ENCODE data around the gene PROC. TPM values are rescaled to one million over a fixed set of nuclear protein-coding genes. Genes with fewer than 3 reads are reported as not detected.

The PROC gene
- total RNA-seq, 4 donors from 2014 or later: 2.9 to 3.0 TPM; not detected in 2

DNA sequence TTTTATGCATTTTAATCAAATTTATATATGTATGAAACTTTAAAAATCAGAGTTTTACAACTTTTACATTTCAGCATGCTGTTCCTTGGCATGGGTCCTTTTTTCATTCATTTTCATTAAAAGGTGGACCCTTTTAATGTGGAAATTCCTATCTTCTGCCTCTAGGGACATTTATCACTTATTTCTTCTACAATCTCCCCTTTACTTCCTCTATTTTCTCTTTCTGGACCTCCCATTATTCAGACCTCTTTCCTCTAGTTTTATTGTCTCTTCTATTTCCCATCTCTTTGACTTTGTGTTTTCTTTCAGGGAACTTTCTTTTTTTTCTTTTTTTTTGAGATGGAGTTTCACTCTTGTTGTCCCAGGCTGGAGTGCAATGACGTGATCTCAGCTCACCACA lies 5.7 kb downstream of the PROC start:
- H3K4me1 ChIP-seq: peaks cover 0 to 16% (median 14%) of the 10 kb centered on the region in 4 donors
- H3K27ac ChIP-seq: no peak overlapping the region
- in situ Hi-C loops (cut with MboI; ENCODE audit: low pct_ligation_motif_present in 1 of 4, low pct_unique_long_range_greater_than_20kb in 1 of 4, low sequenced_read_pairs in 3 of 4) (no loop called here), intact Hi-C loops (cut with DNase I; ENCODE audit: low total_unique reads) (no loop called here)
- peaks cover 32% of the 10 kb centered on the region for H3K27me3 ChIP-seq
- no peak for TF ChIP-seq POLR2A (IDR thresholded peaks at IDR 0.05)
- TF ChIP-seq, protein P1, sequence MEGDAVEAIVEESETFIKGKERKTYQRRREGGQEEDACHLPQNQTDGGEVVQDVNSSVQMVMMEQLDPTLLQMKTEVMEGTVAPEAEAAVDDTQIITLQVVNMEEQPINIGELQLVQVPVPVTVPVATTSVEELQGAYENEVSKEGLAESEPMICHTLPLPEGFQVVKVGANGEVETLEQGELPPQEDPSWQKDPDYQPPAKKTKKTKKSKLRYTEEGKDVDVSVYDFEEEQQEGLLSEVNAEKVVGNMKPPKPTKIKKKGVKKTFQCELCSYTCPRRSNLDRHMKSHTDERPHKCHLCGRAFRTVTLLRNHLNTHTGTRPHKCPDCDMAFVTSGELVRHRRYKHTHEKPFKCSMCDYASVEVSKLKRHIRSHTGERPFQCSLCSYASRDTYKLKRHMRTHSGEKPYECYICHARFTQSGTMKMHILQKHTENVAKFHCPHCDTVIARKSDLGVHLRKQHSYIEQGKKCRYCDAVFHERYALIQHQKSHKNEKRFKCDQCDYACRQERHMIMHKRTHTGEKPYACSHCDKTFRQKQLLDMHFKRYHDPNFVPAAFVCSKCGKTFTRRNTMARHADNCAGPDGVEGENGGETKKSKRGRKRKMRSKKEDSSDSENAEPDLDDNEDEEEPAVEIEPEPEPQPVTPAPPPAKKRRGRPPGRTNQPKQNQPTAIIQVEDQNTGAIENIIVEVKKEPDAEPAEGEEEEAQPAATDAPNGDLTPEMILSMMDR (IDR thresholded peaks at IDR 0.05): peak in 2 of 5 experiments; percentile 9 to 18
- DNase-seq: no peak
- H3K36me3 ChIP-seq: no peaks in the 10 kb centered on the region
- peak overlapping the region in 3 of 4 donors; percentile 20 to 49 (median 43) for H3K4me3 ChIP-seq
- H3K9me3 ChIP-seq: no peaks in the 10 kb centered on the region
- 56% methylated on average over 1 of the region's 1 CpG; no CpG with 5 or more reads in 1 of the 2 donors for WGBS, 2 donors (ENCODE audit: low coverage in 1 of 2)

DNA sequence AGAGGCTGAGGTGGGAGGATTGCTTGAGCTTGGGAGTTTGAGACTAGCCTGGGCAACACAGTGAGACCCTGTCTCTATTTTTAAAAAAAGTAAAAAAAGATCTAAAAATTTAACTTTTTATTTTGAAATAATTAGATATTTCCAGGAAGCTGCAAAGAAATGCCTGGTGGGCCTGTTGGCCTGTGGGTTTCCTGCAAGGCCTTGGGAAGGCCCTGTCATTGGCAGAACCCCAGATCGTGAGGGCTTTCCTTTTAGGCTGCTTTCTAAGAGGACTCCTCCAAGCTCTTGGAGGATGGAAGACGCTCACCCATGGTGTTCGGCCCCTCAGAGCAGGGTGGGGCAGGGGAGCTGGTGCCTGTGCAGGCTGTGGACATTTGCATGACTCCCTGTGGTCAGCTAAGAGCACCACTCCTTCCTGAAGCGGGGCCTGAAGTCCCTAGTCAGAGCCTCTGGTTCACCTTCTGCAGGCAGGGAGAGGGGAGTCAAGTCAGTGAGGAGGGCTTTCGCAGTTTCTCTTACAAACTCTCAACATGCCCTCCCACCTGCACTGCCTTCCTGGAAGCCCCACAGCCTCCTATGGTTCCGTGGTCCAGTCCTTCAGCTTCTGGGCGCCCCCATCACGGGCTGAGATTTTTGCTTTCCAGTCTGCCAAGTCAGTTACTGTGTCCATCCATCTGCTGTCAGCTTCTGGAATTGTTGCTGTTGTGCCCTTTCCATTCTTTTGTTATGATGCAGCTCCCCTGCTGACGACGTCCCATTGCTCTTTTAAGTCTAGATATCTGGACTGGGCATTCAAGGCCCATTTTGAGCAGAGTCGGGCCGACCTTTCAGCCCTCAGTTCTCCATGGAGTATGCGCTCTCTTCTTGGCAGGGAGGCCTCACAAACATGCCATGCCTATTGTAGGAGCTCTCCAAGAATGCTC lies 6.6 kb downstream of the PROC start:
- DNase-seq: no peak
- intact Hi-C loops (cut with DNase I; ENCODE audit: low total_unique reads): no loop called here

DNA sequence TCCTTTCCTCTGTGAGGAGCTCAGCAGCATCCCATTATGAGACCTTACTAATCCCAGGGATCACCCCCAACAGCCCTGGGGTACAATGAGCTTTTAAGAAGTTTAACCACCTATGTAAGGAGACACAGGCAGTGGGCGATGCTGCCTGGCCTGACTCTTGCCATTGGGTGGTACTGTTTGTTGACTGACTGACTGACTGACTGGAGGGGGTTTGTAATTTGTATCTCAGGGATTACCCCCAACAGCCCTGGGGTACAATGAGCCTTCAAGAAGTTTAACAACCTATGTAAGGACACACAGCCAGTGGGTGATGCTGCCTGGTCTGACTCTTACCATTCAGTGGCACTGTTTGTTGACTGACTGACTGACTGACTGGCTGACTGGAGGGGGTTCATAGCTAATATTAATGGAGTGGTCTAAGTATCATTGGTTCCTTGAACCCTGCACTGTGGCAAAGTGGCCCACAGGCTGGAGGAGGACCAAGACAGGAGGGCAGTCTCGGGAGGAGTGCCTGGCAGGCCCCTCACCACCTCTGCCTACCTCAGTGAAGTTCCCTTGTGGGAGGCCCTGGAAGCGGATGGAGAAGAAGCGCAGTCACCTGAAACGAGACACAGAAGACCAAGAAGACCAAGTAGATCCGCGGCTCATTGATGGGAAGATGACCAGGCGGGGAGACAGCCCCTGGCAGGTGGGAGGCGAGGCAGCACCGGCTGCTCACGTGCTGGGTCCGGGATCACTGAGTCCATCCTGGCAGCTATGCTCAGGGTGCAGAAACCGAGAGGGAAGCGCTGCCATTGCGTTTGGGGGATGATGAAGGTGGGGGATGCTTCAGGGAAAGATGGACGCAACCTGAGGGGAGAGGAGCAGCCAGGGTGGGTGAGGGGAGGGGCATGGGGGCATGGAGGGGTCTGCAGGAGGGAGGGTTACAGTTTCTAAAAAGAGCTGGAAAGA lies 7.6 kb downstream of the PROC start:
- H3K4me3 ChIP-seq: no peak overlapping the region
- no peaks in the 10 kb centered on the region for H3K9me3 ChIP-seq
- TF ChIP-seq EP300 (IDR thresholded peaks at IDR 0.05; ENCODE audit: low read depth) (no peak), POLR2AphosphoS5 (IDR thresholded peaks at IDR 0.05) (no peak), POLR2A (IDR thresholded peaks at IDR 0.05) (no peak)
- TF ChIP-seq, protein P1 (IDR thresholded peaks at IDR 0.05): no peak
- intact Hi-C loops (cut with DNase I; ENCODE audit: low total_unique reads) (no loop called here), in situ Hi-C loops (cut with MboI; ENCODE audit: low pct_ligation_motif_present in 1 of 4, low pct_unique_long_range_greater_than_20kb in 1 of 4, low sequenced_read_pairs in 3 of 4) (no loop called here)
- peaks cover 0 to 16% (median 14%) of the 10 kb centered on the region in 4 donors for H3K4me1 ChIP-seq
- H3K27me3 ChIP-seq: peaks cover 32% of the 10 kb centered on the region
- H3K27ac ChIP-seq: no peak overlapping the region
- DNase-seq: no peak
- WGBS, 2 donors (ENCODE audit: low coverage in 1 of 2): 96% methylated on average over 16 of the region's 16 CpGs; no CpG with 5 or more reads in 1 of the 2 donors
- H3K36me3 ChIP-seq: no peaks in the 10 kb centered on the region

More for the DNA sequence above, 6.6 kb downstream of the PROC start:
- Histone ChIP-seq H3K9me3 (no peaks in the 10 kb centered on the region), H3K36me3 (no peaks in the 10 kb centered on the region), H3K4me1 (peaks cover 0 to 16% (median 14%) of the 10 kb centered on the region in 4 donors), H3K4me3 (no peak overlapping the region), H3K27ac (no peak overlapping the region), H3K27me3 (peaks cover 32% of the 10 kb centered on the region)
- TF ChIP-seq POLR2A (IDR thresholded peaks at IDR 0.05): no peak
- TF ChIP-seq, protein P1 (IDR thresholded peaks at IDR 0.05): no peak
- TF ChIP-seq POLR2AphosphoS5 (IDR thresholded peaks at IDR 0.05): no peak
- no peak for TF ChIP-seq EP300 (IDR thresholded peaks at IDR 0.05; ENCODE audit: low read depth)
- in situ Hi-C loops (cut with MboI; ENCODE audit: low pct_ligation_motif_present in 1 of 4, low pct_unique_long_range_greater_than_20kb in 1 of 4, low sequenced_read_pairs in 3 of 4): no loop called here
- WGBS, 2 donors (ENCODE audit: low coverage in 1 of 2): 83 to 88% methylated on average over 4 to 13 of the region's 13 CpGs
